Activated CD4-positive, alpha-beta T cell treated with anti-CD3 and anti-CD28 coated beads for 36 hours (primary cell): ENCODE data around the gene ZNF23. TPM values are rescaled to one million over a fixed set of nuclear protein-coding genes. Genes with fewer than 3 reads are reported as not detected.

Experiments
- ATAC-seq: fragments of 200-7000 bp; cut with Tn5 transposase; one replicate; pipeline ENCODE4 v1.10.0; 2021; ENCODE audit warnings: mild to moderate bottlenecking, moderate library complexity
- CTCF ChIA-PET: fragments of 350-600 bp; sonication (Branson Sonifier 250); formaldehyde crosslinking; loops from one replicate; lab custom pipeline; 2021; ENCODE audit warnings: antibody characterized with exemption; lab: Charles Lee
- POLR2A ChIA-PET: fragments of 350-600 bp; sonication (Branson Sonifier 250); formaldehyde crosslinking; loops from one replicate; lab custom pipeline; 2021; ENCODE audit warnings: antibody characterized with exemption, inconsistent platforms; lab: Charles Lee
- DNase-seq: peaks from one replicate; pipeline ENCODE4 v3.0.0-alpha.2; 2020
- H3K27ac Mint-ChIP-seq: one replicate; pipeline ENCODE4 v1.8.0; 2021; ENCODE audit warnings: mixed read lengths
- H3K27me3 Mint-ChIP-seq: one replicate; pipeline ENCODE4 v1.8.0; 2021; ENCODE audit warnings: mixed read lengths
- H3K36me3 Mint-ChIP-seq: one replicate; pipeline ENCODE4 v1.8.0; 2021; ENCODE audit warnings: low read depth, mixed read lengths
- H3K4me1 Mint-ChIP-seq: one replicate; pipeline ENCODE4 v1.8.0; 2021; ENCODE audit warnings: mixed read lengths
- H3K4me3 Mint-ChIP-seq: one replicate; pipeline ENCODE4 v1.8.0; 2021; ENCODE audit warnings: mild to moderate bottlenecking, moderate library complexity, mixed read lengths
- H3K9me3 Mint-ChIP-seq: one replicate; pipeline ENCODE4 v1.8.0; 2021; ENCODE audit warnings: low read depth, mixed read lengths
- intact Hi-C, 2 experiments: fragments of 100-400 bp; cut with DNase I in 1 of 2; cut with micrococcal nuclease in 1 of 2; formaldehyde crosslinking; loops; one replicate each; pipeline versions ENCODE4 v1.14.2 to v1.15.1; 2022 to 2024; cut with DNase I, micrococcal nuclease
- total RNA-seq, 2 experiments: library from RNA; stranded (reverse); gene quantifications; one replicate each; pipeline ENCODE4 v1.2.3, GENCODE V29; 2021

Gene ZNF23
- total RNA-seq, 2 experiments from 2014 or later, result 9.6 to 10.9 TPM

DNA sequence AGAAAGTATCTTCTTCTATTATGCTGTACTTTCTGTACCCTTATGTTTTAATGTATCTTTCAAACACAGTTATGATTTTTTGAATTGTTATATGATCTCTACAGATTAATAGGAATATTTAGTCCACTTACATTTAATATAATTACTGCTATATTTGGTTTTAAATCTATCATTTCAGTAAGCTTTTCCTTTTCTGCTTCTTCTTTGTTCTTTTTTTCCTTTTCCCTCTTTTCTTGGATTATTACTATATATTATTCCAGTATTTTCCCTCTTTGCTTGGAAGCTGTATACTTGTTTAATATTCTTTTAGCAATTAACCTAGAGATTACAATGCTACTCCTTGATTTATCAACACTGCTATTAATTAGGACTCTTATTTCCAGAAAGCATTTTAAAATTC, 33.7 kb downstream of the ZNF23 start:
- CTCF ChIA-PET, result interaction anchor here (1.1 to 3.1 kb wide), 4 partner anchors 16 to 71 kb away, joined by 3 to 13 read pairs (median 4); no protein-coding TSS in a partner anchor
- Mint-ChIP-seq H3K4me3 (no peak overlapping the region), H3K9me3 (no peaks in the 10 kb centered on the region), H3K36me3 (no peaks in the 10 kb centered on the region), H3K27me3 (peaks cover 39% of the 10 kb centered on the region), H3K27ac (no peak overlapping the region), H3K4me1 (no peaks in the 10 kb centered on the region)
- DNase-seq, result no peak
- POLR2A ChIA-PET, result no interaction called here
- intact Hi-C loops, result no loop called here
- no peak for ATAC-seq

DNA sequence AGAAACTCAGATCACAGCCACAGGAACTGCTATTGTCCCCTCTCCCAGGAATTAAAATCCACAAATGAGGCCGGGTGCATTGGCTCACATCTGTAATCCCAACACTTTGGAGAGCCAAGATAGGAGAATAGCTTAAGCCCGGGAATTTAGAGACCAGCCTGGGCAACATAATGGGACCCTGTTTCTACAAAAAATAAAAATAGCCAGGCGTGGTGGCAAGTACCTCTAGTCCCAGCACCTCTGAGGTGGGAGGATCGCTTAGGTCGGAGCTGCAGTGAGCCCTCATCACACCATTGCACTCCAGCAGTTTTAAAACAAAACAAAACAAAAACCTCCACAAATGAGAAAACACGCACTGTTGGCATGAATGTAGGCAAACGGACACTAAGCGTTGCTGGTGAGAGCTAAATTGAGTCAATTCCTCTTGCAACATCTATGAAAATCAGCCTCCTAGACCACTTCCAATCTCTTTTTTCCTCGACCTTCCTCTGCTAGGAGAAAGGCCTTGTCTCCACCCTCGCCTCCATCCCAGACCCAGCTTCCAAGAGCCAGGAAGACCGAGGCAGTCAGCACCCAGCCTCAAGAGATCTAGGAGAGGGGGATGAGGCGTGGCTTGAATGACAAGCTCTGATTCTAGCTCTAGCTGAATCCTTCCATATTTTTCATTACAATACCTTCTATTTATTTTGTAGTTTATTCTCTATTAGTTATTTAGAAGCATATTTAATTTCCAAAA, 35.0 kb downstream of the ZNF23 start:
- H3K36me3 Mint-ChIP-seq, result no peaks in the 10 kb centered on the region
- ChIA-PET POLR2A (no interaction called here), CTCF (interaction anchor here (0.5 to 3.1 kb wide), 4 partner anchors 15 to 447 kb away, joined by 3 to 13 read pairs (median 4); no protein-coding TSS in a partner anchor)
- no peaks in the 10 kb centered on the region for H3K4me1 Mint-ChIP-seq
- ATAC-seq (no peak), DNase-seq (no peak)
- no peak overlapping the region for H3K4me3 Mint-ChIP-seq
- H3K27ac Mint-ChIP-seq, result no peak overlapping the region
- intact Hi-C loops, result no loop called here
- peaks cover 39% of the 10 kb centered on the region for H3K27me3 Mint-ChIP-seq
- no peaks in the 10 kb centered on the region for H3K9me3 Mint-ChIP-seq

DNA sequence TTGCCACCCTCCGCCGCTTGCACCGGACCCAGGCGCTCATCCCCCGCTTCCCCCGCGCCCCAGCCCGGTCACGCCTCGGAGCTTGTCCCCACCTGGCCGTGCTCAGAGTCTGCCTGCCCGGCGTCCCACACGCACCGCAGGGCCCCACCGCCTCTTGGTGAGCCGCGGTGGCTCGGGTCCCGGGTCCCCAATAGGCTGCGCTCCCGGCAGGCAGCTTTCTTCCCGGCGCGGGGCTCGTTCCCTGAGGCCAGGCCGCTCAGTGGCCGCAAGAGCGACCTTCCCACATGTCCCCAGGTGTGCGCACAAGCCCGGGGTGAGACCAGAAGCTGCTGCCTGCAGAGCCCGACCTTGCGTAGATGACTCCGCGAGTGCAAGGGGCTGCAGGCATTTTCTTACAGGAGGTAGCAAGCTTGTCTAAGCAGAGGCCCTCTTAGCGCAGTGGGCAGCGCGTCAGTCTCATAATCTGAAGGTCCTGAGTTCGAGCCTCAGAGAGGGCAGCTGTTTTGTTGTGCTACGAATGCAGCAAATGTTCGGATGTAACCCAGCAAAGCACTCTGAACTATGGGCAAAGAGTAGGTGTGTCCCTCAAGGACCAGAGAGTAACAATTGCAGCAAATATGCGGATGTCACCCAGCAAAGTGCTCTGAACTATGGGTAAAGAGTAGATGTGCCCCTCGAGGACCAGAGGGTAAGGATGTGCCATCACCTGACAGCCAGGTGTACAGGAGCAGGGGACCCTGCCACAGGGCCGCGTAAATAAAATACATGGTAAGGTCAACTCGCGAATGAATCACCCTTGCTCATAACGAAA, 35.8 kb downstream of the ZNF23 start:
- Mint-ChIP-seq H3K27me3 (peaks cover 39% of the 10 kb centered on the region), H3K27ac (no peak overlapping the region), H3K36me3 (no peaks in the 10 kb centered on the region), H3K9me3 (no peaks in the 10 kb centered on the region), H3K4me1 (no peaks in the 10 kb centered on the region), H3K4me3 (peak overlapping the region; percentile 30)
- peak; percentile 66 for DNase-seq
- ChIA-PET CTCF (interaction anchor here (0.5 to 1.7 kb wide), 3 partner anchors 14 to 448 kb away, joined by 3 to 7 read pairs (median 4); no protein-coding TSS in a partner anchor), POLR2A (no interaction called here)
- intact Hi-C loops, result no loop called here
- ATAC-seq, result peak; percentile 86

- Mint-ChIP-seq H3K4me1 (no peaks in the 10 kb centered on the region), H3K27me3 (peaks cover 37% of the 10 kb centered on the region), H3K36me3 (no peaks in the 10 kb centered on the region), H3K9me3 (no peaks in the 10 kb centered on the region), H3K27ac (no peak overlapping the region), H3K4me3 (no peak overlapping the region)
- DNase-seq (no peak), ATAC-seq (no peak)
- POLR2A ChIA-PET, result no interaction called here
- intact Hi-C loops, result no loop called here
- CTCF ChIA-PET, result interaction anchor here (1.5 to 1.7 kb wide), 2 partner anchors 13 to 186 kb away, joined by 4 to 7 read pairs; no protein-coding TSS in a partner anchor
Measured at GRCh38 chr16:71425746-71426068, 36.3 kb downstream of the ZNF23 start.

- Mint-ChIP-seq H3K4me1 (no peaks in the 10 kb centered on the region), H3K36me3 (no peaks in the 10 kb centered on the region), H3K27me3 (peaks cover 36% of the 10 kb centered on the region), H3K9me3 (no peaks in the 10 kb centered on the region), H3K27ac (no peak overlapping the region), H3K4me3 (no peak overlapping the region)
- intact Hi-C loops, result no loop called here
- no peak for DNase-seq
- no peak for ATAC-seq
- ChIA-PET CTCF (interaction anchor here (1.7 kb wide), 1 partner anchor 12 kb away, joined by 7 read pairs; no protein-coding TSS in a partner anchor), POLR2A (no interaction called here)
Measured at GRCh38 chr16:71424626-71425025, 37.4 kb downstream of the ZNF23 start.

- H3K4me3 Mint-ChIP-seq, result no peak overlapping the region
- ChIA-PET POLR2A (no interaction called here), CTCF (no interaction called here)
- no peak for ATAC-seq
- peaks cover 34% of the 10 kb centered on the region for H3K27me3 Mint-ChIP-seq
- H3K36me3 Mint-ChIP-seq, result no peaks in the 10 kb centered on the region
- H3K4me1 Mint-ChIP-seq, result no peaks in the 10 kb centered on the region
- DNase-seq, result no peak
- H3K9me3 Mint-ChIP-seq, result no peaks in the 10 kb centered on the region
- H3K27ac Mint-ChIP-seq, result no peak overlapping the region
- intact Hi-C loops, result no loop called here
Measured at GRCh38 chr16:71423865-71424264, 38.2 kb downstream of the ZNF23 start.

DNA sequence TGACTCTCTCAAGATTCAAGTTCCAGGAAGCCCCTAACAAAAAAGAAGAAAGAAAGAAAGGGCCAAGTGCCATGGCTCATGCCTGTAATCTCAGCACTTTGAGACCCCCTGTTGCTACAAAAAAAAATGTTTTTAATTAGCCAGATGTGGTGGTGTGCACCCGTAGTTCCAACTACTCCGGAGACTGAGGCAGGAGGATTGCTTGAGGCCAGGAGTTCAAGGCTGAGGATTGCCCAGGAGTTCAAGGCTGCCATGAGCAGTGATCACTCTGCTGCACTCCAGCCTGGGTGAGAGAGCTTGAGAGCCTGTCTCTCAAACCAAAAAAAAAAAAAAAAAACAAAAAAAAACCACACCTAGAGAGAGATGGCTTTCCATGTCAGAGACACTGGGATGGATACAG, 39.0 kb downstream of the ZNF23 start:
- H3K36me3 Mint-ChIP-seq, result no peaks in the 10 kb centered on the region
- no peaks in the 10 kb centered on the region for H3K9me3 Mint-ChIP-seq
- H3K27ac Mint-ChIP-seq, result no peak overlapping the region
- POLR2A ChIA-PET, result no interaction called here
- H3K27me3 Mint-ChIP-seq, result peaks cover 33% of the 10 kb centered on the region
- CTCF ChIA-PET, result no interaction called here
- H3K4me3 Mint-ChIP-seq, result no peak overlapping the region
- ATAC-seq (no peak), DNase-seq (no peak)
- H3K4me1 Mint-ChIP-seq, result no peaks in the 10 kb centered on the region
- intact Hi-C loops, result no loop called here

GRCh38 chr16:71421911-71422310, 40.1 kb downstream of the ZNF23 start:
- intact Hi-C loops, result no loop called here
- no peaks in the 10 kb centered on the region for H3K4me1 Mint-ChIP-seq
- no peaks in the 10 kb centered on the region for H3K9me3 Mint-ChIP-seq
- ChIA-PET POLR2A (no interaction called here), CTCF (interaction anchor here (0.7 to 1.2 kb wide), 7 partner anchors 9 to 189 kb away, joined by 3 to 5 read pairs (median 3); no protein-coding TSS in a partner anchor)
- peaks cover 32% of the 10 kb centered on the region for H3K27me3 Mint-ChIP-seq
- H3K36me3 Mint-ChIP-seq, result no peaks in the 10 kb centered on the region
- H3K27ac Mint-ChIP-seq, result no peak overlapping the region
- H3K4me3 Mint-ChIP-seq, result no peak overlapping the region
- DNase-seq, result peak; percentile 66
- peak; percentile 62 for ATAC-seq

- DNase-seq (no peak), ATAC-seq (no peak)
- ChIA-PET POLR2A (no interaction called here), CTCF (interaction anchor here (0.6 to 4.8 kb wide), 6 partner anchors 24 to 754 kb away, joined by 3 to 86 read pairs (median 4); no protein-coding TSS in a partner anchor)
- Mint-ChIP-seq H3K4me3 (no peak overlapping the region), H3K9me3 (no peaks in the 10 kb centered on the region), H3K27ac (no peak overlapping the region), H3K36me3 (no peaks in the 10 kb centered on the region), H3K27me3 (peaks cover 27% of the 10 kb centered on the region), H3K4me1 (no peaks in the 10 kb centered on the region)
- intact Hi-C loops, result loop anchor here in 1 of 2 experiments (5.0 kb wide), 1 partner anchor 123 kb away; no protein-coding TSS in a partner anchor
Measured at GRCh38 chr16:71414038-71414437, 48.0 kb downstream of the ZNF23 start.

GRCh38 chr16:71413341-71413740, 48.7 kb downstream of the ZNF23 start:
- H3K27me3 Mint-ChIP-seq, result peaks cover 27% of the 10 kb centered on the region
- ChIA-PET CTCF (interaction anchor here (0.7 to 4.8 kb wide), 22 partner anchors 9 to 679 kb away, joined by 3 to 86 read pairs (median 4); partner anchors contain the start of gene CALB2), POLR2A (no interaction called here)
- no peaks in the 10 kb centered on the region for H3K4me1 Mint-ChIP-seq
- no peak overlapping the region for H3K4me3 Mint-ChIP-seq
- intact Hi-C loops, result loop anchor here (1.0 to 5.0 kb wide), 4 partner anchors 86 to 197 kb away; no protein-coding TSS in a partner anchor
- no peak for ATAC-seq
- no peaks in the 10 kb centered on the region for H3K9me3 Mint-ChIP-seq
- H3K36me3 Mint-ChIP-seq, result no peaks in the 10 kb centered on the region
- DNase-seq, result no peak
- H3K27ac Mint-ChIP-seq, result no peak overlapping the region
